ENCODE results near the gene SCYGR5.

Gene SCYGR5

DNA sequence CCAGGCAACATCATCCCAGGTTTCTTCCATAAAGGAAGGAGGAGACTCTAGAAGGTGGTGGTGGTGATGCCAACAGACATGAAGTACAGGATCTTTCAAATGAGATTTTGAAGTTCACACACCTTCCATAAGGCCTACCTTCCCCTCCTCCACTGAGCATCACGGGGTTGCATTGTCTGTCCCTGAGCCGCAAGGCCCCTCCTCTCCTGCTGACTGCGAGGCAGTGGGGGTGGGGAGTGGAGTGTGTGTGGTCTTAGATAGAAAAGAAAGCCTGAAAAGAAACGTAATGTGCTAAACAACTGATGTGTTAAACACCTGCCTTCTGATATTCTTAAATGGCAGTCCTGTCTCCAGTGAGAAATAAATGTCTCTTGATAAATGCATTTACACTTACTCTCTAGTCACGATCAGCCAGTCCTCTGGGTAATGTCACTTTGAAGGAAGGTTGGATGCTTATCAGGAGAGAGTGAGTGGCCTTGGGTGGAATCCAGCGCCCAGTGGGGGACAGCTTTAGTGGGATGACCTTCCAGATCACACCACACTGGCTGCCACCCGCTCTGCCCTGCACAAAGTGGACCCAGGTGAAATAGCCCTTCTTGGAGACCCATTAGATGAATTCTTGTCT lies 5.5 kb upstream of the SCYGR5 start (continued):
- TF ChIP-seq, protein P1, sequence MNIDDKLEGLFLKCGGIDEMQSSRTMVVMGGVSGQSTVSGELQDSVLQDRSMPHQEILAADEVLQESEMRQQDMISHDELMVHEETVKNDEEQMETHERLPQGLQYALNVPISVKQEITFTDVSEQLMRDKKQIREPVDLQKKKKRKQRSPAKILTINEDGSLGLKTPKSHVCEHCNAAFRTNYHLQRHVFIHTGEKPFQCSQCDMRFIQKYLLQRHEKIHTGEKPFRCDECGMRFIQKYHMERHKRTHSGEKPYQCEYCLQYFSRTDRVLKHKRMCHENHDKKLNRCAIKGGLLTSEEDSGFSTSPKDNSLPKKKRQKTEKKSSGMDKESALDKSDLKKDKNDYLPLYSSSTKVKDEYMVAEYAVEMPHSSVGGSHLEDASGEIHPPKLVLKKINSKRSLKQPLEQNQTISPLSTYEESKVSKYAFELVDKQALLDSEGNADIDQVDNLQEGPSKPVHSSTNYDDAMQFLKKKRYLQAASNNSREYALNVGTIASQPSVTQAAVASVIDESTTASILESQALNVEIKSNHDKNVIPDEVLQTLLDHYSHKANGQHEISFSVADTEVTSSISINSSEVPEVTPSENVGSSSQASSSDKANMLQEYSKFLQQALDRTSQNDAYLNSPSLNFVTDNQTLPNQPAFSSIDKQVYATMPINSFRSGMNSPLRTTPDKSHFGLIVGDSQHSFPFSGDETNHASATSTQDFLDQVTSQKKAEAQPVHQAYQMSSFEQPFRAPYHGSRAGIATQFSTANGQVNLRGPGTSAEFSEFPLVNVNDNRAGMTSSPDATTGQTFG (tag by site-specific recombination; IDR thresholded peaks at IDR 0.05; ENCODE audit: borderline replicate concordance), result no peak
- no peak for TF ChIP-seq ZNF366 (tag by site-specific recombination; conservative IDR thresholded peaks at IDR 0.05)
- no peak for TF ChIP-seq ZNF19 (tag by site-specific recombination; IDR thresholded peaks at IDR 0.05; ENCODE audit: low read depth)
- no peak for TF ChIP-seq ZNF404 (tag by site-specific recombination; IDR thresholded peaks at IDR 0.05)
- no peak for TF ChIP-seq ZNF670 (tag by site-specific recombination; IDR thresholded peaks at IDR 0.05; ENCODE audit: low read depth)
- TF ChIP-seq ZNF133 (tag by site-specific recombination; IDR thresholded peaks at IDR 0.05), result no peak
- no peak for TF ChIP-seq ZXDB (tag by site-specific recombination; IDR thresholded peaks at IDR 0.05)
- no peak for TF ChIP-seq ZNF791 (tag by site-specific recombination; IDR thresholded peaks at IDR 0.05)

DNA sequence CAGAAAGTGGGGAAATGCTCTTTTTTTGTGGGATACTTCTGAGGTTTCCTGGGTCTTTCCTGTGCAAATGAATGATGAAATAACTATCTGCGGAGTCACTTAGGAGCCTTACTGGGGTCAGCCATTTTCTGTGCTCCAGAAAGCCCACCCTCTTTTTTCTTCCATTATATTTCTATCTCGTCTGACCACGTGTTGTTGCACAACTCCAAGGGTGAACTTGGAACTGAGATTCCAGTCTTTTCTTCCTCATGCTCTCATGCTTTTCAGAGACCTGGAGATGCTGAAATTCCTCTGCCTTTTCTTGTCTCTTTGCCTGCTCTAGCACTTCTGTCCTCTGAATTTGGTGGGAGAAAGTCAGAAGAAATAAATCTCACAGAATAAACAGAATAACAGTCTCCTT lies 4.8 kb upstream of the SCYGR5 start:
- no peak overlapping the region for H3K4me3 ChIP-seq (ENCODE audit: low read depth, low read length)
- no peak for TF ChIP-seq MZF1 (tag by site-specific recombination; IDR thresholded peaks at IDR 0.05; ENCODE audit: borderline replicate concordance)
- TF ChIP-seq ZEB2 (tag by site-specific recombination; IDR thresholded peaks at IDR 0.05), result no peak
- TF ChIP-seq ZSCAN30 (tag by site-specific recombination; IDR thresholded peaks at IDR 0.05), result no peak
- no peak for TF ChIP-seq HOXC10 (CRISPR knock-in tag; IDR thresholded peaks at IDR 0.05)
- no peak for TF ChIP-seq ZNF121 (tag by site-specific recombination; IDR thresholded peaks at IDR 0.05)
- no peak for TF ChIP-seq ZNF202 (tag by site-specific recombination; IDR thresholded peaks at IDR 0.05; ENCODE audit: borderline replicate concordance)
- no peak for TF ChIP-seq ZNF223 (tag by site-specific recombination; IDR thresholded peaks at IDR 0.05)
- TF ChIP-seq TRIM28 (IDR thresholded peaks at IDR 0.05; ENCODE audit: borderline replicate concordance, low read length), result no peak
- no peak for TF ChIP-seq ZBTB20 (tag by site-specific recombination; IDR thresholded peaks at IDR 0.05)
- no peak for TF ChIP-seq ZNF146 (tag by site-specific recombination; IDR thresholded peaks at IDR 0.05)
- TF ChIP-seq ZFP3 (tag by site-specific recombination; IDR thresholded peaks at IDR 0.05; ENCODE audit: low read depth), result no peak
- TF ChIP-seq, protein P2, sequence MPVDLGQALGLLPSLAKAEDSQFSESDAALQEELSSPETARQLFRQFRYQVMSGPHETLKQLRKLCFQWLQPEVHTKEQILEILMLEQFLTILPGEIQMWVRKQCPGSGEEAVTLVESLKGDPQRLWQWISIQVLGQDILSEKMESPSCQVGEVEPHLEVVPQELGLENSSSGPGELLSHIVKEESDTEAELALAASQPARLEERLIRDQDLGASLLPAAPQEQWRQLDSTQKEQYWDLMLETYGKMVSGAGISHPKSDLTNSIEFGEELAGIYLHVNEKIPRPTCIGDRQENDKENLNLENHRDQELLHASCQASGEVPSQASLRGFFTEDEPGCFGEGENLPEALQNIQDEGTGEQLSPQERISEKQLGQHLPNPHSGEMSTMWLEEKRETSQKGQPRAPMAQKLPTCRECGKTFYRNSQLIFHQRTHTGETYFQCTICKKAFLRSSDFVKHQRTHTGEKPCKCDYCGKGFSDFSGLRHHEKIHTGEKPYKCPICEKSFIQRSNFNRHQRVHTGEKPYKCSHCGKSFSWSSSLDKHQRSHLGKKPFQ (tag by site-specific recombination; IDR thresholded peaks at IDR 0.05), result no peak
- no peak for TF ChIP-seq KLF7 (tag by site-specific recombination; IDR thresholded peaks at IDR 0.05; ENCODE audit: borderline replicate concordance)
- TF ChIP-seq, protein P3, sequence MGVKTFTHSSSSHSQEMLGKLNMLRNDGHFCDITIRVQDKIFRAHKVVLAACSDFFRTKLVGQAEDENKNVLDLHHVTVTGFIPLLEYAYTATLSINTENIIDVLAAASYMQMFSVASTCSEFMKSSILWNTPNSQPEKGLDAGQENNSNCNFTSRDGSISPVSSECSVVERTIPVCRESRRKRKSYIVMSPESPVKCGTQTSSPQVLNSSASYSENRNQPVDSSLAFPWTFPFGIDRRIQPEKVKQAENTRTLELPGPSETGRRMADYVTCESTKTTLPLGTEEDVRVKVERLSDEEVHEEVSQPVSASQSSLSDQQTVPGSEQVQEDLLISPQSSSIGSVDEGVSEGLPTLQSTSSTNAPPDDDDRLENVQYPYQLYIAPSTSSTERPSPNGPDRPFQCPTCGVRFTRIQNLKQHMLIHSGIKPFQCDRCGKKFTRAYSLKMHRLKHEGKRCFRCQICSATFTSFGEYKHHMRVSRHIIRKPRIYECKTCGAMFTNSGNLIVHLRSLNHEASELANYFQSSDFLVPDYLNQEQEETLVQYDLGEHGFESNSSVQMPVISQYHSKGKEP (tag by site-specific recombination; IDR thresholded peaks at IDR 0.05), result no peak
- no peak for TF ChIP-seq GFI1B (tag by site-specific recombination; IDR thresholded peaks at IDR 0.05)
- no peak for TF ChIP-seq BCL11A (tag by site-specific recombination; IDR thresholded peaks at IDR 0.05; ENCODE audit: low read depth)
- TF ChIP-seq, protein P4, sequence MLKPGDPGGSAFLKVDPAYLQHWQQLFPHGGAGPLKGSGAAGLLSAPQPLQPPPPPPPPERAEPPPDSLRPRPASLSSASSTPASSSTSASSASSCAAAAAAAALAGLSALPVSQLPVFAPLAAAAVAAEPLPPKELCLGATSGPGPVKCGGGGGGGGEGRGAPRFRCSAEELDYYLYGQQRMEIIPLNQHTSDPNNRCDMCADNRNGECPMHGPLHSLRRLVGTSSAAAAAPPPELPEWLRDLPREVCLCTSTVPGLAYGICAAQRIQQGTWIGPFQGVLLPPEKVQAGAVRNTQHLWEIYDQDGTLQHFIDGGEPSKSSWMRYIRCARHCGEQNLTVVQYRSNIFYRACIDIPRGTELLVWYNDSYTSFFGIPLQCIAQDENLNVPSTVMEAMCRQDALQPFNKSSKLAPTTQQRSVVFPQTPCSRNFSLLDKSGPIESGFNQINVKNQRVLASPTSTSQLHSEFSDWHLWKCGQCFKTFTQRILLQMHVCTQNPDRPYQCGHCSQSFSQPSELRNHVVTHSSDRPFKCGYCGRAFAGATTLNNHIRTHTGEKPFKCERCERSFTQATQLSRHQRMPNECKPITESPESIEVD (tag by site-specific recombination; IDR thresholded peaks at IDR 0.05), result no peak
- TF ChIP-seq ZNF248 (tag by site-specific recombination; IDR thresholded peaks at IDR 0.05), result no peak
- no peak for TF ChIP-seq ZNF140 (tag by site-specific recombination; IDR thresholded peaks at IDR 0.05)
- H3K4me1 ChIP-seq (ENCODE audit: control insufficient read depth, insufficient read depth, low read length), result no peaks in the 10 kb centered on the region
- POLR2A ChIA-PET, result no interaction called here
- no peaks in the 10 kb centered on the region for H3K36me3 ChIP-seq (ENCODE audit: control insufficient read depth in 2 of 2, insufficient read depth in 1 of 2, low read length in 2 of 2)
- CTCF ChIA-PET, result interaction anchor here (1.1 kb wide), 1 partner anchor 205 kb away, joined by 3 read pairs; no protein-coding TSS in a partner anchor
- no peak overlapping the region for H3K27ac ChIP-seq (ENCODE audit: extremely low read depth, low read depth, low read length)
- H3K9me3 ChIP-seq (ENCODE audit: control insufficient read depth, insufficient read depth, low read depth, low read length), result no peaks in the 10 kb centered on the region

Measured in HEK293 (cell line).